Tibial artery (tissue), 4 donors: ENCODE results near the gene FOXRED2.

Experiments
- DNase-seq, 2 donors: peaks; one replicate each; pipeline ENCODE4 v3.0.0-alpha.2; 2019
- H3K27ac ChIP-seq, 2 donors: fragments of 200-600 bp; sonication (generic) in 1 of 2; 1 replicate in 1 of 2; 2 replicates in 1 of 2; pipeline ENCODE4 v1.5.1; 2018 to 2019; ENCODE audit warnings: mild to moderate bottlenecking in 1 of 2
- H3K27me3 ChIP-seq, 2 donors: fragments of 200-600 bp; sonication (generic) in 1 of 2; one replicate each; pipeline versions ENCODE4 v1.5.1 to v1.6.0; 2016 to 2019
- H3K36me3 ChIP-seq, 3 donors: fragments of 200-600 bp; sonication (generic) in 2 of 3; one replicate each; pipeline ENCODE4 v1.5.1; 2016 to 2019; ENCODE audit warnings: mild to moderate bottlenecking in 2 of 3
- H3K4me1 ChIP-seq, 4 donors: fragments of 200-600 bp; sonication (generic) in 2 of 4; 1 replicate in 3 of 4; 2 replicates in 1 of 4; pipeline ENCODE4 v1.5.1; 2016 to 2019
- H3K4me3 ChIP-seq, 2 donors: fragments of 200-600 bp; sonication (generic) in 1 of 2; 1 replicate in 1 of 2; 2 replicates in 1 of 2; pipeline ENCODE4 v1.5.1; 2018 to 2019; ENCODE audit warnings: mild to moderate bottlenecking in 2 of 2
- H3K9me3 ChIP-seq, 3 donors: fragments of 200-600 bp; sonication (generic) in 1 of 3; one replicate each; pipeline ENCODE4 v1.5.1; 2016 to 2019
- intact Hi-C: fragments of 100-400 bp; cut with DNase I; formaldehyde crosslinking; loops from one replicate; pipeline ENCODE4 v1.15.0; 2023; ENCODE audit warnings: low total_unique reads
- TF ChIP-seq, protein P1 (sequence below), 2 experiments: fragments of 200-600 bp in 1 of 2; fragments of 450-650 bp in 1 of 2; IDR thresholded peaks; one replicate each; pipeline ENCODE4 v1.5.1; 2017 to 2019; ENCODE audit warnings: antibody characterized with exemption in 2 of 2, mild to moderate bottlenecking in 1 of 2, moderate library complexity in 1 of 2

The FOXRED2 gene

DNA sequence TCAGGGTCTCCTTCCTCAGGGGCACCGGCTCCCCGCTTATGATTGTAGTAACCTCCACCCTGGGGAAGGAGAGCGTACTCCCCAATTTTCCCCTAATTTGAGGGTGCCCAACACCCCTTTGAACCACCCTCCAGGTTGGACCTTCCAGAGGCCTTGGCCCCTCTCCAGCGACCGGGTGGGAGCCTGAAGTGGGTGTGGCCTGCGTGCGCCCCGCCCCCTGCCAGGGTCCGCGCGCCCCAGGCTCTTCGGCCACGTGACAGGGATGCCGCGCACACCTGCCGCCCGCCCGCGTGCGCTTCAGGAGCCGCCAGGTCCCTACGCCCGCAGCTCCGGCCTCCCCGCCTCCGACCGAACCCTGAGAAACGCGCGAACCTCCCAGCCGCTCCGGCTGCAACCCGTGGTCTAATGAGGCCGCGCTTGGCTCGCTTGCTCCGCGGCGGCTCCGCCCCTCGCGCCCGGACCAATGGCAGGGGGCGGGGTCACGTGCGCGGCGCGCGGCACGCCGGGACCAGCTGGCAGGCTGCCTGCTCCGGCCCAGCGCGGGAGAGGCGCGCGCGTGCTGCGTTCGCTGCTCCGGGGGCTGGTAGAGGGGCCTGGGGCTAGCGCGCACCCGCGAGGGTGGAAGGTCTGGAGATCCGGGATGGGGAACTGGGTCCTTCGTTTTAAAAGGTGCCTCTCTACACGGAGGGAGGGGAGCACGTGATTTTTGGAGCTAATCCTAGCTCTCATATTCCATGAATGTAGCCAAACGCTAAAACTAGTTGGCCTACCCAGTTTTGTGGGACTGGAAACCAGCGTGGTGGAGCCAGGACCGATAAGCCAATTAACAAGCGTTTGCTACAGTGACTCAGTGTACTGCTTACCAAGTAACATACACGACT lies at the start of gene FOXRED2:
TSS of gene FOXRED2 (minus strand) at position 404 of the 881 bp plus-strand sequence. CDS start 618 bp downstream, outside the sequence.
- peak; percentile 87 to 94 for DNase-seq
- TF ChIP-seq, protein P1, sequence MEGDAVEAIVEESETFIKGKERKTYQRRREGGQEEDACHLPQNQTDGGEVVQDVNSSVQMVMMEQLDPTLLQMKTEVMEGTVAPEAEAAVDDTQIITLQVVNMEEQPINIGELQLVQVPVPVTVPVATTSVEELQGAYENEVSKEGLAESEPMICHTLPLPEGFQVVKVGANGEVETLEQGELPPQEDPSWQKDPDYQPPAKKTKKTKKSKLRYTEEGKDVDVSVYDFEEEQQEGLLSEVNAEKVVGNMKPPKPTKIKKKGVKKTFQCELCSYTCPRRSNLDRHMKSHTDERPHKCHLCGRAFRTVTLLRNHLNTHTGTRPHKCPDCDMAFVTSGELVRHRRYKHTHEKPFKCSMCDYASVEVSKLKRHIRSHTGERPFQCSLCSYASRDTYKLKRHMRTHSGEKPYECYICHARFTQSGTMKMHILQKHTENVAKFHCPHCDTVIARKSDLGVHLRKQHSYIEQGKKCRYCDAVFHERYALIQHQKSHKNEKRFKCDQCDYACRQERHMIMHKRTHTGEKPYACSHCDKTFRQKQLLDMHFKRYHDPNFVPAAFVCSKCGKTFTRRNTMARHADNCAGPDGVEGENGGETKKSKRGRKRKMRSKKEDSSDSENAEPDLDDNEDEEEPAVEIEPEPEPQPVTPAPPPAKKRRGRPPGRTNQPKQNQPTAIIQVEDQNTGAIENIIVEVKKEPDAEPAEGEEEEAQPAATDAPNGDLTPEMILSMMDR (IDR thresholded peaks at IDR 0.05) = no peak
- no peaks in the 10 kb centered on the region for H3K9me3 ChIP-seq
- H3K27ac ChIP-seq = peak within 1 kb of the TSS; percentile 74 to 82
- H3K4me3 ChIP-seq = peak within 1 kb of the TSS; percentile 54 to 62
- no peaks in the 10 kb centered on the region for H3K27me3 ChIP-seq
- H3K4me1 ChIP-seq = peaks cover 0 to 17% (median 9%) of the 10 kb centered on the region in 4 donors
- intact Hi-C loops = no loop called here
- H3K36me3 ChIP-seq = peaks cover 7 to 31% (median 16%) of the 10 kb centered on the region in 3 donors

DNA sequence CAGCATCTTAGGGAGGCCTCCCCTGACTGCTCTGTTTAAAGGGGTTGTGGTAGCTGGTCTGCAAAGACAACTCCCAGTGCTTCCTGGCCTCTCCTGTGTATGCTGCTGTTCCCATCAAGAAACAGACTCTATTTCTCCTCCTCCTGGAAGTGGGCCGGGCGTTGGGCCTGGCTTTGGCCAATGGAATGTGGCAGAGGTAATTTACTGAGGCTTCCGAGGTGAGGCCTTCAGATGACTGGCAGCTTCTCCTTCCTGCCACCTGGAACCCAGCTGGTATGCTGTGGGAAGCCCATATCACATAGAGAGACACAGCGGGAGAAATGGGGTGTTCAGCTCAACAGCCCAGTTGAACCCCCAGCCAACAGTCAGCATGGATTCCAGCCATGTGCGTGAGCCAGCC lies 47.3 kb upstream of the FOXRED2 start:
- H3K4me3 ChIP-seq = no peak overlapping the region
- intact Hi-C loops = no loop called here
- DNase-seq = no peak
- H3K36me3 ChIP-seq = no peaks in the 10 kb centered on the region
- no peaks in the 10 kb centered on the region for H3K4me1 ChIP-seq
- TF ChIP-seq, protein P1 (IDR thresholded peaks at IDR 0.05) = no peak
- peaks cover 0 to 72% of the 10 kb centered on the region in 2 donors for H3K27me3 ChIP-seq
- H3K27ac ChIP-seq = no peak overlapping the region
- H3K9me3 ChIP-seq = no peaks in the 10 kb centered on the region

DNA sequence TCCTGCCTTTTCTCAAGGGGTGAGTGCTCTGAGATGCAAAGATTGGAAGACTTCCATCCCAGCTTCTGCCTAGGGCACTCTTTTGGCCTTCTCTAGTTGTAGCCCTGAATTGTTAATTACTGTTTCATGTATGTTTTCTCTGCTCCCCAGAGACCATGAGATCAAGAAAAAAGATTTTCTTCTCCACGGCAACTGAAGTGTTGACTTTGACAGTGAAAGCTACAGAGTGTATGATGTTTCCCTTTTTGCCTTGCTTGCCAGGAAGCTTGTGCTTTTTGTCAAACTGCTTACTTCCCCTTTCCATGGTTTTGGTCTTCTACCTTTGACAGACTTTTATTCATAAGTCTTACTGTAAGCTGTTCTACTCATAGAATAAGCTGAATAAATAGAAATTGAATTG lies 45.4 kb upstream of the FOXRED2 start:
- no peak overlapping the region for H3K27ac ChIP-seq
- intact Hi-C loops = no loop called here

DNA sequence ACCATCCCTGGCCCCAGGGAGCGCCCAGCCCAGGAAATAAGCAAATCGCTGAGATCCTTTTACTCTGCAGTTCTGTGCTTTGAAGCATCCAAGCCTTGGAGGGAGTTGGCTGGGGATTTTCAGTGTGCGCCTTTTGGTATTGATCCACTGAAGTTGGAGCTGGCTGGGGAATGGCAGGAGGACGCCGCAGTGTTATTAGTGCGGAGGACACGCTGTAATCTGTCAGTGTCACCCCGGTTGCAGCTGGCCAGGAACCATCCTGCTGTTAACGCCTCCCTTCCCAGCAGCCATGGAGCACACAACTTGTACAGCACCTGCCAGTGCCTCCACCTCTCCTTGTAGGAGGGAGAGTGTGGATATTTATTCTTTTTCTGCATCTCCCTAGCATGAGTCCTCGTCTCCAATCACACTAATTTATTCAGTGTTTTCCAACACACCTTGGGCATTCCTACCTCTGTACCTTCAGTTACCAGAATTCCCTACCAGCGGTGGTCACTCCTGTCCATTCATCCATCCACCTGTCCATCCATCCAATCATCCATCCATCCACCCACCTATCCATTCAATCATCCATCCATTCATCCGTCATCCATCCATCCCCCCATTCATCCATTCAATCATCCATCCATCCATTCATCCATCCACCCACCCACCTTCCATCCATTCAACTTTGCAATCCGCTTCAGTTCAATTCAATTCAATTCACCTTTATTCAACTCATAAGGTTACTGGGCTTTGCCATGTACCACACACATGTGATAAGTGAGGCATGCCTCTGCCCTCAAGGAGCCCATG lies 44.1 kb upstream of the FOXRED2 start:
- intact Hi-C loops = no loop called here
- H3K9me3 ChIP-seq = no peaks in the 10 kb centered on the region
- no peak overlapping the region for H3K27ac ChIP-seq
- no peaks in the 10 kb centered on the region for H3K36me3 ChIP-seq
- TF ChIP-seq, protein P1 (IDR thresholded peaks at IDR 0.05) = no peak
- no peaks in the 10 kb centered on the region for H3K4me1 ChIP-seq
- no peak for DNase-seq
- no peak overlapping the region for H3K4me3 ChIP-seq
- peaks cover 0 to 84% of the 10 kb centered on the region in 2 donors for H3K27me3 ChIP-seq

More for the DNA sequence above, 45.4 kb upstream of the FOXRED2 start:
- peaks cover 0 to 83% of the 10 kb centered on the region in 2 donors for H3K27me3 ChIP-seq
- no peaks in the 10 kb centered on the region for H3K36me3 ChIP-seq
- H3K4me3 ChIP-seq = no peak overlapping the region
- no peak for DNase-seq
- no peaks in the 10 kb centered on the region for H3K4me1 ChIP-seq
- TF ChIP-seq, protein P1 (IDR thresholded peaks at IDR 0.05) = no peak
- H3K9me3 ChIP-seq = no peaks in the 10 kb centered on the region

DNA sequence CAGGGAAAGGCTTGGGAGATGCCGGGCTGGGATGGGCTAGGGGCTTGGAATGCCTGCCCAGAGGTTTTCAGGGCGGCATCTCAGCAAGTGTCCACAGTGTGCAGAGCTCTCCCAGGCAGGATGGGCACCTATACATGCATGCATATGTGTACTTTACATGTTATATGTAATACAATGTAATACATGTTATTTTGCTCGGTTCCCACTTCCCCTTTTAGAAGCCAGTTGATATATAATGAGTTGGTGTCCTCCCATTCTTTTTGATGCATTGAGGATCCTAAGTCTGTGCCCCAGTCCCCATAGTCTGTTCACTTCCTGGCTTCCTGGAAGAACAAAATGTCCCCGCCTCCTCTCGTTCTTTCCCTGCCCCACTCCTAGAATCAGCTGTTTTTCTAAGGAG lies 42.2 kb upstream of the FOXRED2 start:
- DNase-seq = no peak
- H3K27ac ChIP-seq = no peak overlapping the region
- no peaks in the 10 kb centered on the region for H3K4me1 ChIP-seq
- TF ChIP-seq, protein P1 (IDR thresholded peaks at IDR 0.05) = no peak
- H3K27me3 ChIP-seq = peaks cover 0 to 79% of the 10 kb centered on the region in 2 donors
- H3K9me3 ChIP-seq = no peaks in the 10 kb centered on the region
- intact Hi-C loops = loop anchor here (5.0 to 10.0 kb wide), 2 partner anchors 216 to 308 kb away; no protein-coding TSS in a partner anchor
- H3K4me3 ChIP-seq = no peak overlapping the region
- no peaks in the 10 kb centered on the region for H3K36me3 ChIP-seq
